Measurements from ENCODE around the gene RTEL1. TPM values are rescaled to one million over a fixed set of nuclear protein-coding genes. Genes with fewer than 3 reads are reported as not detected.

The RTEL1 gene
- total and polyA plus RNA-seq, 8 donors = 7.6 to 70.4 (median 16.1) TPM

DNA sequence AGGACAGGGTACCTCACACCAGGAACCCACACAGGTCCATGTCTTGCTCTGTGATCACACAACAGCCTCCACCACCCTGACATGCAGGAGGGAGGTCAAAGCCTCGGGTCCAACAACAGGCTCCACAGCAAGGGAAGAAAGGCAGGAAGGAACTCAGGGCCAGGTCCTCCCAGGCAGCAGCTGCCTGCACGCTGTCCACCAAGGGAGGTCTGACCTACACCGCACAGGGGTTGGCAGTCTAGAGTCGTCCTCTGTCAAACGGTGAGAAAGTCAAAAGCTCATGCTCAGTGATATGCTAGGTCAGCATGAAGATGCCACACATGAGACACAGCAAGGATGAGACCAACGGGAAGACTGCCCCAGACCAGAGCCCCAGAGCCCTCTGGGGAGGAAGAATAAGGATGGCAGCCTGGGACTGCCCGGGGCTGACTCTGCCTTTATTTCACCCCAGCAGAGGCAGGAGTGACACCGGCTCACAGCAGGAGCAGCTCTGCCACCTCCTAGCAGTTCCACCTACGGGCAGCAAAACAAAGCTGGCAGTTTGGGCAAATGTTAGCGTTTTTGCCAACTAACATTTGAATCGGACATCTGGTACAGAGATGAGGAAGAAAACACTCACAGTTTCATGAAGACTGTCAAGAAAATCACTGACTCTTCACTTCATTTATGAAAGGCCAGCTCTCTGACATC is 39.7 kb upstream of the RTEL1 start:
- Histone ChIP-seq H3K27me3 (no peaks in the 10 kb centered on the region), H3K4me1 (no peaks in the 10 kb centered on the region), H3K4me3 (no peak overlapping the region), H3K9me3 (no peaks in the 10 kb centered on the region), H3K36me3 (peaks cover 0 to 57% (median 52%) of the 10 kb centered on the region in 4 donors), H3K27ac (no peak overlapping the region)
- DNase-seq = no peak
- intact Hi-C loops (cut with DNase I; ENCODE audit: low total_unique reads) = no loop called here
- 82 to 90% (median 86%) methylated on average over 7 to 11 of the region's 11 CpGs for WGBS, 5 donors
- TF ChIP-seq POLR2AphosphoS5 (IDR thresholded peaks at IDR 0.05) = no peak
- no peak for TF ChIP-seq EP300 (IDR thresholded peaks at IDR 0.05)
- no peak for TF ChIP-seq POLR2A (IDR thresholded peaks at IDR 0.05)
- TF ChIP-seq, protein P1, sequence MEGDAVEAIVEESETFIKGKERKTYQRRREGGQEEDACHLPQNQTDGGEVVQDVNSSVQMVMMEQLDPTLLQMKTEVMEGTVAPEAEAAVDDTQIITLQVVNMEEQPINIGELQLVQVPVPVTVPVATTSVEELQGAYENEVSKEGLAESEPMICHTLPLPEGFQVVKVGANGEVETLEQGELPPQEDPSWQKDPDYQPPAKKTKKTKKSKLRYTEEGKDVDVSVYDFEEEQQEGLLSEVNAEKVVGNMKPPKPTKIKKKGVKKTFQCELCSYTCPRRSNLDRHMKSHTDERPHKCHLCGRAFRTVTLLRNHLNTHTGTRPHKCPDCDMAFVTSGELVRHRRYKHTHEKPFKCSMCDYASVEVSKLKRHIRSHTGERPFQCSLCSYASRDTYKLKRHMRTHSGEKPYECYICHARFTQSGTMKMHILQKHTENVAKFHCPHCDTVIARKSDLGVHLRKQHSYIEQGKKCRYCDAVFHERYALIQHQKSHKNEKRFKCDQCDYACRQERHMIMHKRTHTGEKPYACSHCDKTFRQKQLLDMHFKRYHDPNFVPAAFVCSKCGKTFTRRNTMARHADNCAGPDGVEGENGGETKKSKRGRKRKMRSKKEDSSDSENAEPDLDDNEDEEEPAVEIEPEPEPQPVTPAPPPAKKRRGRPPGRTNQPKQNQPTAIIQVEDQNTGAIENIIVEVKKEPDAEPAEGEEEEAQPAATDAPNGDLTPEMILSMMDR (IDR thresholded peaks at IDR 0.05) = no peak

DNA sequence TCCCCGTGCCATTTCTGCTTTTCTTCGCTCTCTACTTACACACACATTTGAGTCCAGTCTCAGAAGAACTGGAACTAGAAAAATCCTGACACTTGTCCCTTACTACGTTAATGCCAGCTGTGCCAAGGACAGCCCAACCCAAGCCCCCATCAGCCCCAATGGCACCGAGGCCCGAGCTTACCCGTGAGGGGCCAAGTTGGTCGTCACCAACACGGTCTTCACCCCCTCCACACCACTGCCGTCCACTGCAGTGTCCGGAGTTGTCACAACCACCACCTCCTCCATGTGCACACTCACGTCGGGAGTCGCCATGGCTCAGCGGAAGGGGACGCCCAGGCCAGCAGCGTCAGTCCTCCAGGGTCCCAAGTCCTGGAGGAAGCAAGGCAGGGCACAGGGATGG is 39.0 kb upstream of the RTEL1 start:
- TF ChIP-seq, protein P1 (IDR thresholded peaks at IDR 0.05) = no peak
- TF ChIP-seq EP300 (IDR thresholded peaks at IDR 0.05) = no peak
- TF ChIP-seq POLR2AphosphoS5 (IDR thresholded peaks at IDR 0.05) = no peak
- no peak for TF ChIP-seq POLR2A (IDR thresholded peaks at IDR 0.05)
- Histone ChIP-seq H3K27ac (no peak overlapping the region), H3K27me3 (no peaks in the 10 kb centered on the region), H3K36me3 (peaks cover 0 to 52% (median 49%) of the 10 kb centered on the region in 4 donors), H3K4me1 (peaks cover 0 to under 1% (median under 1%) of the 10 kb centered on the region in 4 donors), H3K4me3 (no peak overlapping the region), H3K9me3 (no peaks in the 10 kb centered on the region)
- intact Hi-C loops (cut with DNase I; ENCODE audit: low total_unique reads) = no loop called here
- WGBS, 5 donors = 95 to 96% (median 96%) methylated on average over 16 of the region's 16 CpGs
- no peak for DNase-seq

DNA sequence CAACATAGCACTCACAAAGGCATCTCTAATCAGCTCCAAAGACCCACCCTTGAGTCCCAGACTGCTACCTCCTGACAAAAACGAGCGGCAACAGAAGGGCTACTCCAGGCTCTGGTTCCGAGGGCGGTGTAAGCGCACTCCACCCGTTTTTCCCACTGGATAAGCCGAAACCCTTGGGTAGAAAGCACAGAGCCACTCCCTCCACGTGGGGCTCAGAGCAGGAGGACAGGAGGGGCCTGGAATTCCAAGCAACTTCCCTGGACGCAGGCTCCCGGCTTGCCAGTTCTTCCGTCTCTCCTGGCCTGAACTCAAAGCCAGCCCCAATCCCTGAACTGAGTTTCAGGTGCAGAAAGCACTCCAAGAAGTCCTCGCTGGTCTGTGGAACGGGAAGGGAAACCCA is 38.6 kb upstream of the RTEL1 start:
- Histone ChIP-seq H3K27ac (no peak overlapping the region), H3K27me3 (no peaks in the 10 kb centered on the region), H3K9me3 (no peaks in the 10 kb centered on the region), H3K36me3 (peaks cover 0 to 52% (median 48%) of the 10 kb centered on the region in 4 donors), H3K4me1 (peaks cover 0 to 5% (median 2%) of the 10 kb centered on the region in 4 donors), H3K4me3 (no peak overlapping the region)
- DNase-seq = no peak
- WGBS, 5 donors = 85 to 87% (median 86%) methylated on average over 13 of the region's 13 CpGs
- TF ChIP-seq POLR2A (IDR thresholded peaks at IDR 0.05) = no peak
- TF ChIP-seq, protein P1 (IDR thresholded peaks at IDR 0.05) = no peak
- no peak for TF ChIP-seq POLR2AphosphoS5 (IDR thresholded peaks at IDR 0.05)
- TF ChIP-seq EP300 (IDR thresholded peaks at IDR 0.05) = no peak
- intact Hi-C loops (cut with DNase I; ENCODE audit: low total_unique reads) = no loop called here

DNA sequence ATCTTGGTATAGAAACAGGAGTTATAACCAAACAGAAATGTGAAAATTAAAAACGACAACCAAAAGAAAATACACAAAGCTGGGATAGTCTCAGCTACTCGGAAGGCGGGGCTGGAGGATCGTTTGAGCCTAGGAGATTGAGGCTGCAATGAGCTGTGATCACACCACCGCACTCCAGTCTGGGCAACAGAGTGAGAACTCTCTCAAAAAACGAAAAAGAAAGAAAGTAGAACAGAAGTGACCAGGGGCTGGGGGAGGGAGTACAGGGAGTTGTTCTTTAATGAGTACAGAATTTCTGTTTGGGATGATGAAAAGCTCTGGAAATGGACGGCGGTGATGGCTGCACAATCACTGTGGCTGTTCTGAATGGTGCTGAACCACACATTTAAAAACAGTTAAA is 37.1 kb upstream of the RTEL1 start:
- Histone ChIP-seq H3K27me3 (no peaks in the 10 kb centered on the region), H3K9me3 (no peaks in the 10 kb centered on the region), H3K27ac (no peak overlapping the region), H3K4me1 (peaks cover 0 to 20% (median 12%) of the 10 kb centered on the region in 4 donors), H3K4me3 (no peak overlapping the region), H3K36me3 (peaks cover 0 to 38% (median 35%) of the 10 kb centered on the region in 4 donors)
- intact Hi-C loops (cut with DNase I; ENCODE audit: low total_unique reads) = no loop called here
- no peak for DNase-seq
- WGBS, 5 donors = 60 to 78% (median 71%) methylated on average over 8 of the region's 8 CpGs
- TF ChIP-seq, protein P1 (IDR thresholded peaks at IDR 0.05) = no peak
- TF ChIP-seq POLR2A (IDR thresholded peaks at IDR 0.05) = no peak
- no peak for TF ChIP-seq POLR2AphosphoS5 (IDR thresholded peaks at IDR 0.05)
- TF ChIP-seq EP300 (IDR thresholded peaks at IDR 0.05) = no peak
